K562 (cell line): Measurements from ENCODE around the gene MAD1L1. TPM values are rescaled to one million over a fixed set of nuclear protein-coding genes. Genes with fewer than 3 reads are reported as not detected.

Experiments
- BRCA1 ChIP-seq, 2 experiments: fragments of 450-650 bp in 1 of 2; sonication (generic) in 1 of 2; formaldehyde crosslinking in 1 of 2; IDR thresholded peaks; 2 replicates each; pipeline versions ENCODE4 v1.5.0 to v1.6.1; 2017 to 2020; ENCODE audit warnings: mild to moderate bottlenecking in 1 of 2, missing genetic modification reagents in 1 of 2
- CREBBP ChIP-seq: IDR thresholded peaks from one replicate; pipeline ENCODE4 v1.6.1; 2012; ENCODE audit warnings: low read depth, mild to moderate bottlenecking, control low read depth, inconsistent platforms, low read length
- EHMT2 ChIP-seq: fragments of 450-650 bp; IDR thresholded peaks from 2 replicates; pipeline ENCODE4 v1.6.1; 2018; ENCODE audit warnings: antibody characterized with exemption
- KLF16 ChIP-seq: IDR thresholded peaks from 2 replicates; pipeline ENCODE4 v1.6.1; 2016; ENCODE audit warnings: antibody characterized with exemption
- MAFG ChIP-seq: fragments of 450-650 bp; conservative IDR thresholded peaks from 2 replicates; pipeline ENCODE4 v1.6.1; 2016; ENCODE audit warnings: missing genetic modification characterization, missing compliant biosample characterization
- MEIS2 ChIP-seq: fragments of 450-650 bp; IDR thresholded peaks from 2 replicates; pipeline ENCODE4 v1.6.1; 2014; ENCODE audit warnings: mild to moderate bottlenecking; ENCODE audit not compliant: partially characterized antibody
- MIER1 ChIP-seq: fragments of 450-650 bp; IDR thresholded peaks from 2 replicates; pipeline ENCODE4 v1.6.1; 2016; ENCODE audit warnings: antibody characterized with exemption, mild to moderate bottlenecking, low read depth
- NFATC3 ChIP-seq: fragments of 450-650 bp; IDR thresholded peaks from 2 replicates; pipeline ENCODE4 v1.6.1; 2017; ENCODE audit warnings: mild to moderate bottlenecking
- STAG1 ChIP-seq: sonication (generic); formaldehyde crosslinking; IDR thresholded peaks from 2 replicates; pipeline ENCODE4 v1.5.0; 2020; ENCODE audit warnings: missing genetic modification reagents, borderline replicate concordance
- SUPT5H ChIP-seq: fragments of 450-650 bp; IDR thresholded peaks from 2 replicates; pipeline ENCODE4 v1.6.1; 2016
- TEAD4 ChIP-seq, 2 experiments: sonication (generic) in 1 of 2; formaldehyde crosslinking in 1 of 2; IDR thresholded peaks; 2 replicates each; pipeline versions ENCODE4 v1.6.1 to v1.8.0; 2012 to 2022; ENCODE audit warnings: borderline replicate concordance in 1 of 2, inconsistent platforms in 1 of 2, low read length in 1 of 2, mild to moderate bottlenecking in 1 of 2, missing genetic modification reagents in 1 of 2
- ZNF3 ChIP-seq: fragments of 250-450 bp; sonication (Bioruptor Pico); IDR thresholded peaks from 2 replicates; pipeline ENCODE4 v1.5.0; 2021; ENCODE audit warnings: mild to moderate bottlenecking, moderate library complexity
- ZNF551 ChIP-seq: fragments of 250-450 bp; sonication (Bioruptor Pico); IDR thresholded peaks from 2 replicates; pipeline ENCODE4 v1.5.0; 2021; ENCODE audit warnings: mild to moderate bottlenecking, moderate library complexity
- ZNF764 ChIP-seq: fragments of 250-450 bp; sonication (Bioruptor Pico); IDR thresholded peaks from 2 replicates; pipeline ENCODE4 v1.4.0; 2020; ENCODE audit warnings: low read depth, mild to moderate bottlenecking, moderate library complexity
- polyA plus RNA-seq, 8 experiments: library from polyadenylated mRNA; depleted of rRNA in 4 of 8; stranded (reverse) in 5 of 8; unstranded in 3 of 8; fragments of >200 nt; fragmentation: Nextera tagmentation in 2 of 8; fragmentation: Illumina TruSeq in 1 of 8; extraction: Ambion mirVana in 2 of 8; extraction: Trizol in 1 of 8; gene quantifications; 2 replicates each; pipeline versions ENCODE4 v1.2.1 to v1.2.3, GENCODE V29; 2011 to 2014; ENCODE audit warnings: inconsistent platforms in 1 of 8, missing spikeins in 1 of 8
- total RNA-seq, 7 experiments: library from RNA; depleted of rRNA in 6 of 7; stranded (reverse); fragments of >200 nt in 6 of 7; fragmentation: Illumina TruSeq in 2 of 7; extraction: Trizol in 2 of 7; gene quantifications; 2 replicates each; pipeline versions ENCODE4 v1.2.1 to v1.2.3, GENCODE V29; 2011 to 2021; ENCODE audit warnings: low replicate concordance in 1 of 7
- TF ChIP-seq, protein P1 (sequence below): sonication (generic); formaldehyde crosslinking; IDR thresholded peaks from 2 replicates; pipeline ENCODE4 v1.4.0; 2020; ENCODE audit warnings: mild to moderate bottlenecking, missing genetic modification reagents
- TF ChIP-seq, protein P2 (sequence below), 2 experiments: fragments of 450-650 bp; IDR thresholded peaks; 2 replicates each; pipeline ENCODE4 v1.6.1; 2016
- TF ChIP-seq, protein P3 (sequence below): sonication (generic); formaldehyde crosslinking; IDR thresholded peaks from 2 replicates; pipeline ENCODE4 v1.8.1; 2023; ENCODE audit warnings: mild to moderate bottlenecking, missing genetic modification reagents
- TF ChIP-seq, protein P4 (sequence below): sonication (generic); formaldehyde crosslinking; IDR thresholded peaks from 2 replicates; pipeline ENCODE4 v1.8.1; 2022; ENCODE audit warnings: missing genetic modification reagents
- TF ChIP-seq, protein P5 (sequence below): fragments of 450-650 bp; formaldehyde crosslinking; IDR thresholded peaks from 2 replicates; pipeline ENCODE4 v1.4.0; 2020; ENCODE audit warnings: mild to moderate bottlenecking, moderate library complexity
- TF ChIP-seq, protein P6 (sequence below): fragments of 250-450 bp; sonication (Bioruptor Pico); IDR thresholded peaks from 2 replicates; pipeline ENCODE4 v1.8.0; 2021; ENCODE audit warnings: borderline replicate concordance, mild to moderate bottlenecking, moderate library complexity; ENCODE audit not compliant: poor library complexity, severe bottlenecking

MAD1L1 gene
- total and polyA plus RNA-seq, 9 of the 15 experiments (the other 6 are each of a cell fraction or from before 2014, with no cell fraction given), result 1.7 to 89.7 (median 18.0) TPM

DNA sequence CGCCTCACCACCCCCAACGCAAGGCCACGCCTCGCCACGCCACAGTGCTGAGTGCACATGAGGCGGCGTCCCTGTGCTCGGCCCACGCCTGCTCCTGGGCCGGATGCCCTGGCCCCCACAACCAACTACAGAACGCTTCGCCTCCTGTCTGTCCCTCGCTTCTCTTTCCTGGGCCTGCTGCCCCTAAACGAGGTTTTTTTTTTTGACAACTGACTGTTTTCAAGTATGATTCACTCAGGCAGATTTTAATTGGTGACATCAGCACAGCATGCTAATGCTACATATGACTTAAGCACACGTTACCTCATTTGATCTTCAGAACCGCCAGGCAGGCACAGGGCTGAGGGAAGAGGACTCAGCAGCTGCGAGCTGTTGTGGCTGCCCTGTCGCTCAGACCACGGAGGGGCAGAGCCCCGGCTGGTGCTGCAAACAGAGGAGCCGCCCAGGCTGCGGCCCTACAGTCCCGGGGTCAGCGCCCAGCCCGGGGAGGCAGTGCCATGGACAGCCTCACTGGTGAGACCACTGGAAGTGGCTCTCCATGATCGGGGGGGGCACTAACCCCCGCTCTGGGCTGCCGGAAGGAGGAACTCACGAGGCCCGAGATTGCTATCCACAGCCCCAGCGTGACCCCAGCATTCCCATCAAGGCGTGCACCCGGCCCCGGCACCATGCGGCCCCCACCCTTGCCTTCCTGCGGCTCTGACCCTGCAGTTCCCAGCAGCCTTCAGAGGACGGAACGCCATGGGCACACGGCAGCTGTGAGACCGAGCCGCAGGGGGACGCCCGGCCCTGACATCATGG, 212.8 kb downstream of the MAD1L1 start (continued):
- TF ChIP-seq, protein P1, sequence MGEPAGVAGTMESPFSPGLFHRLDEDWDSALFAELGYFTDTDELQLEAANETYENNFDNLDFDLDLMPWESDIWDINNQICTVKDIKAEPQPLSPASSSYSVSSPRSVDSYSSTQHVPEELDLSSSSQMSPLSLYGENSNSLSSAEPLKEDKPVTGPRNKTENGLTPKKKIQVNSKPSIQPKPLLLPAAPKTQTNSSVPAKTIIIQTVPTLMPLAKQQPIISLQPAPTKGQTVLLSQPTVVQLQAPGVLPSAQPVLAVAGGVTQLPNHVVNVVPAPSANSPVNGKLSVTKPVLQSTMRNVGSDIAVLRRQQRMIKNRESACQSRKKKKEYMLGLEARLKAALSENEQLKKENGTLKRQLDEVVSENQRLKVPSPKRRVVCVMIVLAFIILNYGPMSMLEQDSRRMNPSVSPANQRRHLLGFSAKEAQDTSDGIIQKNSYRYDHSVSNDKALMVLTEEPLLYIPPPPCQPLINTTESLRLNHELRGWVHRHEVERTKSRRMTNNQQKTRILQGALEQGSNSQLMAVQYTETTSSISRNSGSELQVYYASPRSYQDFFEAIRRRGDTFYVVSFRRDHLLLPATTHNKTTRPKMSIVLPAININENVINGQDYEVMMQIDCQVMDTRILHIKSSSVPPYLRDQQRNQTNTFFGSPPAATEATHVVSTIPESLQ (CRISPR knock-in tag), result 0 out of 2 replicates have a peak, but pooled peaks have one; percentile 15
- TF ChIP-seq, protein P2, sequence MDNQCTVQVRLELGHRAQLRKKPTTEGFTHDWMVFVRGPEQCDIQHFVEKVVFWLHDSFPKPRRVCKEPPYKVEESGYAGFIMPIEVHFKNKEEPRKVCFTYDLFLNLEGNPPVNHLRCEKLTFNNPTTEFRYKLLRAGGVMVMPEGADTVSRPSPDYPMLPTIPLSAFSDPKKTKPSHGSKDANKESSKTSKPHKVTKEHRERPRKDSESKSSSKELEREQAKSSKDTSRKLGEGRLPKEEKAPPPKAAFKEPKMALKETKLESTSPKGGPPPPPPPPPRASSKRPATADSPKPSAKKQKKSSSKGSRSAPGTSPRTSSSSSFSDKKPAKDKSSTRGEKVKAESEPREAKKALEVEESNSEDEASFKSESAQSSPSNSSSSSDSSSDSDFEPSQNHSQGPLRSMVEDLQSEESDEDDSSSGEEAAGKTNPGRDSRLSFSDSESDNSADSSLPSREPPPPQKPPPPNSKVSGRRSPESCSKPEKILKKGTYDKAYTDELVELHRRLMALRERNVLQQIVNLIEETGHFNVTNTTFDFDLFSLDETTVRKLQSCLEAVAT (IDR thresholded peaks at IDR 0.05), result no peak
- TF ChIP-seq NFATC3, result no peak
- TF ChIP-seq MAFG (tag), result no peak
- peak; percentile 27 for TF ChIP-seq MEIS2
- TF ChIP-seq STAG1 (CRISPR knock-in tag), result no peak
- TF ChIP-seq, protein P3, sequence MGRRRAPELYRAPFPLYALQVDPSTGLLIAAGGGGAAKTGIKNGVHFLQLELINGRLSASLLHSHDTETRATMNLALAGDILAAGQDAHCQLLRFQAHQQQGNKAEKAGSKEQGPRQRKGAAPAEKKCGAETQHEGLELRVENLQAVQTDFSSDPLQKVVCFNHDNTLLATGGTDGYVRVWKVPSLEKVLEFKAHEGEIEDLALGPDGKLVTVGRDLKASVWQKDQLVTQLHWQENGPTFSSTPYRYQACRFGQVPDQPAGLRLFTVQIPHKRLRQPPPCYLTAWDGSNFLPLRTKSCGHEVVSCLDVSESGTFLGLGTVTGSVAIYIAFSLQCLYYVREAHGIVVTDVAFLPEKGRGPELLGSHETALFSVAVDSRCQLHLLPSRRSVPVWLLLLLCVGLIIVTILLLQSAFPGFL (CRISPR knock-in tag), result no peak
- TF ChIP-seq, protein P4, sequence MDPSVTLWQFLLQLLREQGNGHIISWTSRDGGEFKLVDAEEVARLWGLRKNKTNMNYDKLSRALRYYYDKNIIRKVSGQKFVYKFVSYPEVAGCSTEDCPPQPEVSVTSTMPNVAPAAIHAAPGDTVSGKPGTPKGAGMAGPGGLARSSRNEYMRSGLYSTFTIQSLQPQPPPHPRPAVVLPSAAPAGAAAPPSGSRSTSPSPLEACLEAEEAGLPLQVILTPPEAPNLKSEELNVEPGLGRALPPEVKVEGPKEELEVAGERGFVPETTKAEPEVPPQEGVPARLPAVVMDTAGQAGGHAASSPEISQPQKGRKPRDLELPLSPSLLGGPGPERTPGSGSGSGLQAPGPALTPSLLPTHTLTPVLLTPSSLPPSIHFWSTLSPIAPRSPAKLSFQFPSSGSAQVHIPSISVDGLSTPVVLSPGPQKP (CRISPR knock-in tag), result no peak
- no peak for TF ChIP-seq CREBBP
- no peak; the same call in 1 of the 2 replicates for TF ChIP-seq KLF16
- TF ChIP-seq MIER1, result no peak; the same call in 1 of the 2 replicates
- TF ChIP-seq, protein P5, sequence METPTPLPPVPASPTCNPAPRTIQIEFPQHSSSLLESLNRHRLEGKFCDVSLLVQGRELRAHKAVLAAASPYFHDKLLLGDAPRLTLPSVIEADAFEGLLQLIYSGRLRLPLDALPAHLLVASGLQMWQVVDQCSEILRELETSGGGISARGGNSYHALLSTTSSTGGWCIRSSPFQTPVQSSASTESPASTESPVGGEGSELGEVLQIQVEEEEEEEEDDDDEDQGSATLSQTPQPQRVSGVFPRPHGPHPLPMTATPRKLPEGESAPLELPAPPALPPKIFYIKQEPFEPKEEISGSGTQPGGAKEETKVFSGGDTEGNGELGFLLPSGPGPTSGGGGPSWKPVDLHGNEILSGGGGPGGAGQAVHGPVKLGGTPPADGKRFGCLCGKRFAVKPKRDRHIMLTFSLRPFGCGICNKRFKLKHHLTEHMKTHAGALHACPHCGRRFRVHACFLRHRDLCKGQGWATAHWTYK (CRISPR knock-in tag), result peak; percentile 91; the same call in 1 of the 2 replicates
- no peak for TF ChIP-seq ZNF764
- no peak for TF ChIP-seq TEAD4 (IDR thresholded peaks at IDR 0.05; ENCODE audit: low read length)
- TF ChIP-seq TEAD4 (CRISPR knock-in tag; IDR thresholded peaks at IDR 0.05; ENCODE audit: borderline replicate concordance), result no peak
- no peak for TF ChIP-seq BRCA1 (IDR thresholded peaks at IDR 0.05)
- no peak; the same call in none of the 2 replicates for TF ChIP-seq BRCA1 (CRISPR knock-in tag; IDR thresholded peaks at IDR 0.05)
- TF ChIP-seq EHMT2, result no peak
- no peak for TF ChIP-seq ZNF551 (CRISPR knock-in tag)
- TF ChIP-seq SUPT5H, result peak; percentile 59
- TF ChIP-seq, protein P6, sequence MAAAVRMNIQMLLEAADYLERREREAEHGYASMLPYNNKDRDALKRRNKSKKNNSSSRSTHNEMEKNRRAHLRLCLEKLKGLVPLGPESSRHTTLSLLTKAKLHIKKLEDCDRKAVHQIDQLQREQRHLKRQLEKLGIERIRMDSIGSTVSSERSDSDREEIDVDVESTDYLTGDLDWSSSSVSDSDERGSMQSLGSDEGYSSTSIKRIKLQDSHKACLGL (CRISPR knock-in tag), result no peak
- no peak for TF ChIP-seq ZNF3 (CRISPR knock-in tag)
